K562 (cell line): ENCODE measurements around the gene KIAA0825.

Source experiments
- CBX8 ChIP-seq: fragments of 200-600 bp; sonication (generic); IDR thresholded peaks from 2 replicates; pipeline ENCODE4 v1.6.1; 2012; ENCODE audit warnings: borderline replicate concordance, mixed run types, low read depth, mild to moderate bottlenecking, moderate library complexity, mixed read lengths, low read length, control low read depth, inconsistent platforms; ENCODE audit not compliant: poor library complexity, severe bottlenecking; ENCODE audit errors: extremely low read depth
- DPF2 ChIP-seq: fragments of 450-650 bp; IDR thresholded peaks from 2 replicates; pipeline ENCODE4 v1.6.1; 2016
- EP300 ChIP-seq: IDR thresholded peaks from 2 replicates; pipeline ENCODE4 v1.6.1; 2012; ENCODE audit warnings: low read length, improper control_type of control experiment
- HCFC1 ChIP-seq: IDR thresholded peaks from 2 replicates; pipeline ENCODE4 v1.6.1; 2012; ENCODE audit warnings: low read depth, low read length, improper control_type of control experiment
- HDGF ChIP-seq: fragments of 450-650 bp; IDR thresholded peaks from 2 replicates; pipeline ENCODE4 v1.6.1; 2016
- JUN ChIP-seq, 2 experiments: sonication (generic) in 1 of 2; formaldehyde crosslinking in 1 of 2; IDR thresholded peaks; 2 replicates each; pipeline versions ENCODE4 v1.6.1 to v1.8.0; 2012 to 2022; ENCODE audit warnings: borderline replicate concordance in 2 of 2, mild to moderate bottlenecking in 2 of 2, improper control_type of control experiment in 1 of 2, low read depth in 1 of 2, low read length in 1 of 2, missing genetic modification reagents in 1 of 2
- KLF6 ChIP-seq: fragments of 250-450 bp; sonication (Bioruptor Pico); IDR thresholded peaks from 2 replicates; pipeline ENCODE4 v1.4.0; 2020; ENCODE audit warnings: mild to moderate bottlenecking, moderate library complexity, borderline replicate concordance
- STAT5A ChIP-seq: IDR thresholded peaks from 2 replicates; pipeline ENCODE4 v1.6.1; 2012; ENCODE audit warnings: low read length, inconsistent platforms, borderline replicate concordance
- U2AF2 ChIP-seq: fragments of 200-400 bp; formaldehyde crosslinking; optimal IDR thresholded peaks from 2 replicates; pipeline ENCODE3; 2017; ENCODE audit warnings: low read depth, mild to moderate bottlenecking, low read length
- ZEB2 ChIP-seq: fragments of 450-650 bp; IDR thresholded peaks from 2 replicates; pipeline ENCODE4 v1.6.1; 2016
- ZNF217 ChIP-seq: sonication (generic); formaldehyde crosslinking; IDR thresholded peaks from 2 replicates; pipeline ENCODE4 v1.8.0; 2022; ENCODE audit warnings: mild to moderate bottlenecking, missing genetic modification reagents
- ZNF639 ChIP-seq, 2 experiments: fragments of 200-800 bp in 1 of 2; sonication (Bioruptor generic) in 1 of 2; sonication (generic) in 1 of 2; formaldehyde crosslinking in 1 of 2; IDR thresholded peaks in 1 of 2; conservative IDR thresholded peaks in 1 of 2; 2 replicates each; pipeline versions ENCODE4 v1.5.0 to v1.6.1; 2016 to 2020; ENCODE audit warnings: missing compliant biosample characterization in 1 of 2, missing genetic modification characterization in 1 of 2, missing genetic modification reagents in 1 of 2
- ZNF778 ChIP-seq: fragments of 450-650 bp; formaldehyde crosslinking; IDR thresholded peaks from 2 replicates; pipeline ENCODE4 v1.4.0; 2020; ENCODE audit warnings: mild to moderate bottlenecking, moderate library complexity
- TF ChIP-seq, protein P1 (sequence below): sonication (generic); formaldehyde crosslinking; IDR thresholded peaks from 2 replicates; pipeline ENCODE4 v1.9.0; 2022; ENCODE audit warnings: mild to moderate bottlenecking, missing genetic modification reagents

GRCh38 chr5:94391996-94392395 lies 226.4 kb downstream of the KIAA0825 start:
- TF ChIP-seq EP300 (no peak), HCFC1 (no peak), DPF2 (no peak), U2AF2 (no peak), ZNF778 (CRISPR knock-in tag) (no peak), KLF6 (CRISPR knock-in tag) (no peak), STAT5A (no peak), CBX8 (no peak), ZNF639 (CRISPR knock-in tag; conservative IDR thresholded peaks at IDR 0.05 in 1 of 2, IDR thresholded peaks at IDR 0.05 in 1 of 2) (no peak), HDGF (no peak), ZNF217 (no peak), ZEB2 (no peak), JUN (IDR thresholded peaks at IDR 0.05; ENCODE audit: borderline replicate concordance, low read depth, low read length) (no peak), JUN (CRISPR knock-in tag; IDR thresholded peaks at IDR 0.05; ENCODE audit: borderline replicate concordance) (no peak)
- TF ChIP-seq, protein P1, sequence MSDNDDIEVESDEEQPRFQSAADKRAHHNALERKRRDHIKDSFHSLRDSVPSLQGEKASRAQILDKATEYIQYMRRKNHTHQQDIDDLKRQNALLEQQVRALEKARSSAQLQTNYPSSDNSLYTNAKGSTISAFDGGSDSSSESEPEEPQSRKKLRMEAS (CRISPR knock-in tag), result no peak
